Stomach (tissue), 4 donors: ENCODE results near the gene NARF.

Experiments
- POLR2A ChIP-seq, 4 donors: fragments of 450-650 bp; IDR thresholded peaks; one replicate each; pipeline ENCODE4 v1.6.1; 2016; ENCODE audit warnings: antibody characterized with exemption in 4 of 4, control low read depth in 2 of 4, mild to moderate bottlenecking in 1 of 4, moderate library complexity in 1 of 4
- POLR2AphosphoS5 ChIP-seq, 3 donors: sonication (generic); formaldehyde crosslinking; IDR thresholded peaks; one replicate each; pipeline ENCODE4 v1.6.1; 2016; ENCODE audit warnings: antibody characterized with exemption in 3 of 3
- TF ChIP-seq, protein P1 (sequence below), 7 experiments: fragments of 450-650 bp in 4 of 7; fragments of 200-600 bp in 3 of 7; sonication (generic) in 3 of 7; IDR thresholded peaks; one replicate each; pipeline ENCODE4 v1.5.1; 2016 to 2019; ENCODE audit warnings: antibody characterized with exemption in 7 of 7, control low read depth in 2 of 7, mild to moderate bottlenecking in 1 of 7

DNA sequence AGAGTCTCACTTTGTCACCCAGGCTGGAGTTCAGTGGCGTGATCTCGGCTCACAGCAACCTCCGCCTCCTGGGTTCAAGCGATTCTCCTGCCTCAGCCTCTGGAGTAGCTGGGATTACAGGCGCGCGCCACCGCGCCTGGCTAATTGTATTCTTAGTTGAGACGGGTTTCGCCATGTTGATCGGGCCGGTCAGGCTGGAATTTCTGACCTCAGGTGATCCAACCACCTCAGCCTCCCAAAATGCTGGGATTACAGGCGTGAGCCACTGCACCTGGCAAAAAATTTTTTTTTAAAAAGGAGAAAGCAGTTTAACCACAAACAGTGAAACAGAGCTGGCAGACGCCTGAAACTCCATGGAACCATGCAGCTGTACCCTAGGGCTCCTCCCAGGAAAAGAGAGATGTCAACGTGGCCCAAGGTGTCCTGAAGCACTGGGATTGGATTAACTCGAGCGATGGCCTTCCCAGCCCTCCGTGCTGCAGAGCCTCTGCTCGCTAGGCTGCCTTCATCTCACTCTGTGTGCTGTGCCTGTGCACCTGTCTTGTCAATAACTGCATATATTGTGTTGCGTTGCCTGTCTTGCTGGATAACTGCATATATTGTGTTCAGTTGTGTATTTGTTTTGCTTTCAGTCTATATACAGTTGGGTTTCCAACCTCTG is 31.4 kb downstream of the NARF start:
- TF ChIP-seq, protein P1, sequence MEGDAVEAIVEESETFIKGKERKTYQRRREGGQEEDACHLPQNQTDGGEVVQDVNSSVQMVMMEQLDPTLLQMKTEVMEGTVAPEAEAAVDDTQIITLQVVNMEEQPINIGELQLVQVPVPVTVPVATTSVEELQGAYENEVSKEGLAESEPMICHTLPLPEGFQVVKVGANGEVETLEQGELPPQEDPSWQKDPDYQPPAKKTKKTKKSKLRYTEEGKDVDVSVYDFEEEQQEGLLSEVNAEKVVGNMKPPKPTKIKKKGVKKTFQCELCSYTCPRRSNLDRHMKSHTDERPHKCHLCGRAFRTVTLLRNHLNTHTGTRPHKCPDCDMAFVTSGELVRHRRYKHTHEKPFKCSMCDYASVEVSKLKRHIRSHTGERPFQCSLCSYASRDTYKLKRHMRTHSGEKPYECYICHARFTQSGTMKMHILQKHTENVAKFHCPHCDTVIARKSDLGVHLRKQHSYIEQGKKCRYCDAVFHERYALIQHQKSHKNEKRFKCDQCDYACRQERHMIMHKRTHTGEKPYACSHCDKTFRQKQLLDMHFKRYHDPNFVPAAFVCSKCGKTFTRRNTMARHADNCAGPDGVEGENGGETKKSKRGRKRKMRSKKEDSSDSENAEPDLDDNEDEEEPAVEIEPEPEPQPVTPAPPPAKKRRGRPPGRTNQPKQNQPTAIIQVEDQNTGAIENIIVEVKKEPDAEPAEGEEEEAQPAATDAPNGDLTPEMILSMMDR (IDR thresholded peaks at IDR 0.05) = no peak
- no peak for TF ChIP-seq POLR2A (IDR thresholded peaks at IDR 0.05)
- TF ChIP-seq POLR2AphosphoS5 (IDR thresholded peaks at IDR 0.05) = no peak
